ENCODE data around the gene CYLD.

CYLD gene

DNA sequence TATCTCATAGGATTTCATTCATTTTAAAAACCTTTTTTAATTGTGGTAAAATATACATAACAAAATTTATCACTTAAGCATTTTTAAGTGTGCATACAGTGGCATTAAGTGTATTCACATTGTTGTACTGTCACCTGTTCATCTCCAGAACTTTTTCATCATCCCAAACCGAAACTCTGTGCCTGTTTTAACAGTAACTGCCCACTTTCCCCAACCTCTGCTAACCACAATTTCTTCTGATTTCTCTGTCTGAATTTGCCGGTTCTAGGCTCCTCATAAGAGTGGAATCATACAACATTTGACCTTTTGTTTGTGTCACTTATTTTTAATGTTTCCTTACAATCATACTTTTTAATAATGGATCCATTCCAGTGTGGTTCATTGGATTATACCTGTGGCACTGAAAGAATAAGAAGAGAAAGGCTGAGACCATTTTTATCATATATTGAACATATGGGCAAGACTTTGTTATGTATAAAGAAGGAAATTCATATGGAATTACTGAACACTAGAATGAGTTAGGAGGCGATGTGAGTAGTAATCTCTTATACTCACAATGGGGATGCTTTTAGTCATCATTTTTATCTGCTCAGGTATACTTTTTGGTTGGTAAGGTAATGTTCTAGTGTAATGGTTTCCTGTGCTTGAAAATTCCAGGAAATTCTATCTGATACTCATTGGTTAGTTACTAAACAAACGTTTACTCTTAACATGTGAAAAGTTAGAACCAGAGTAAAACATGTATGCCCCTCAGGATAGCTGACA is 10.8 kb downstream of the CYLD start:
- peaks cover 9% of the 10 kb centered on the region for H3K36me3 ChIP-seq (replicated peaks)
- TF ChIP-seq, protein P1, sequence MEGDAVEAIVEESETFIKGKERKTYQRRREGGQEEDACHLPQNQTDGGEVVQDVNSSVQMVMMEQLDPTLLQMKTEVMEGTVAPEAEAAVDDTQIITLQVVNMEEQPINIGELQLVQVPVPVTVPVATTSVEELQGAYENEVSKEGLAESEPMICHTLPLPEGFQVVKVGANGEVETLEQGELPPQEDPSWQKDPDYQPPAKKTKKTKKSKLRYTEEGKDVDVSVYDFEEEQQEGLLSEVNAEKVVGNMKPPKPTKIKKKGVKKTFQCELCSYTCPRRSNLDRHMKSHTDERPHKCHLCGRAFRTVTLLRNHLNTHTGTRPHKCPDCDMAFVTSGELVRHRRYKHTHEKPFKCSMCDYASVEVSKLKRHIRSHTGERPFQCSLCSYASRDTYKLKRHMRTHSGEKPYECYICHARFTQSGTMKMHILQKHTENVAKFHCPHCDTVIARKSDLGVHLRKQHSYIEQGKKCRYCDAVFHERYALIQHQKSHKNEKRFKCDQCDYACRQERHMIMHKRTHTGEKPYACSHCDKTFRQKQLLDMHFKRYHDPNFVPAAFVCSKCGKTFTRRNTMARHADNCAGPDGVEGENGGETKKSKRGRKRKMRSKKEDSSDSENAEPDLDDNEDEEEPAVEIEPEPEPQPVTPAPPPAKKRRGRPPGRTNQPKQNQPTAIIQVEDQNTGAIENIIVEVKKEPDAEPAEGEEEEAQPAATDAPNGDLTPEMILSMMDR (IDR thresholded peaks at IDR 0.05; ENCODE audit: low read depth, low read length, missing control alignments), result no peak
- H3K27ac ChIP-seq, result no peak overlapping the region
- in situ Hi-C loops (cut with HindIII; ENCODE audit: low pct_ligation_motif_present, low sequenced_read_pairs), result no loop called here
- no peak overlapping the region for H3K4me3 ChIP-seq (ENCODE audit: low read depth, low read length)
- DNase-seq, result no peak
- no peaks in the 10 kb centered on the region for H3K27me3 ChIP-seq (replicated peaks)

DNA sequence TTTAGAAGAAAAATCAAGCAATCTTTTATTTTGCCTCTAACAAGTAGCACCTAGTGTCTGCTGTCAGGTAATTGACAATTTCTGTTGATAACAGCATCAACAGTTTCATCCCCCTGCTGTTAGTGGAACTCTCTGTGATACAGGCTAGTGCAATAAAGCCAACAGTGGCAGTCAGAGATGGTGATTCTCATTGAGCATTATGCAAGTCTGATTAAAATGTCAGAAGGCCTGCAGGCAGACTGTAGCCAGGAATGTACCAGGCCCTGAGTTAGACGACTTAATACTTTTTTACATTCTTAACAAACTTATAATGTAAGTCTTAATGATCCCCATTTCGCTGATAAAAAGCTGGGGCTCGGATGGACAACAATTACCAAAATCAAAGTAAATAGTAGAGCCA is 14.6 kb downstream of the CYLD start:
- Histone ChIP-seq H3K27ac (no peak overlapping the region), H3K27me3 (replicated peaks) (no peaks in the 10 kb centered on the region), H3K4me3 (ENCODE audit: low read depth, low read length) (no peak overlapping the region), H3K36me3 (replicated peaks) (peaks cover 9% of the 10 kb centered on the region)
- in situ Hi-C loops (cut with HindIII; ENCODE audit: low pct_ligation_motif_present, low sequenced_read_pairs), result no loop called here
- DNase-seq, result no peak
- TF ChIP-seq, protein P1 (IDR thresholded peaks at IDR 0.05; ENCODE audit: low read depth, low read length, missing control alignments), result no peak

DNA sequence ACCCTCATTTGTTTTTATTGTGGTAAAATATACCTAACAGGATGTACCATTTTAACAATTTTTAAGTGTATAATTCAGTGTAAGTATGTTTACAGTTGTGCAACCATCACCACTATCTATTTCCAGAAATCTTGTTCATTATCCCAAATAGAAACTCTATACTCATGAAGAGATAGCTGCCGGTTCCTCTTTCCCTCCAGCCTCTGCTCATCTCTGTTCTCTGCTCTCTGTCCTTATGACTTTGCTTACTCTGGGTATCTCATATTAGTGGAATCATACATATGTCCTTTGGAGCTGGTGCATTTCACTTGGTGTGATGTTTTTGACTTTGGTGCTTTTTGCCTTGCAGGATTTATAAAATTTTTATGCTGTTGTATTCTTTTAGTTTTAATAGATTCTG is 19.4 kb downstream of the CYLD start:
- DNase-seq, result no peak
- H3K36me3 ChIP-seq (replicated peaks), result peaks cover 3% of the 10 kb centered on the region
- in situ Hi-C loops (cut with HindIII; ENCODE audit: low pct_ligation_motif_present, low sequenced_read_pairs), result no loop called here
- no peaks in the 10 kb centered on the region for H3K27me3 ChIP-seq (replicated peaks)
- TF ChIP-seq, protein P1 (IDR thresholded peaks at IDR 0.05; ENCODE audit: low read depth, low read length, missing control alignments), result no peak
- no peak overlapping the region for H3K4me3 ChIP-seq (ENCODE audit: low read depth, low read length)
- H3K27ac ChIP-seq, result no peak overlapping the region

DNA sequence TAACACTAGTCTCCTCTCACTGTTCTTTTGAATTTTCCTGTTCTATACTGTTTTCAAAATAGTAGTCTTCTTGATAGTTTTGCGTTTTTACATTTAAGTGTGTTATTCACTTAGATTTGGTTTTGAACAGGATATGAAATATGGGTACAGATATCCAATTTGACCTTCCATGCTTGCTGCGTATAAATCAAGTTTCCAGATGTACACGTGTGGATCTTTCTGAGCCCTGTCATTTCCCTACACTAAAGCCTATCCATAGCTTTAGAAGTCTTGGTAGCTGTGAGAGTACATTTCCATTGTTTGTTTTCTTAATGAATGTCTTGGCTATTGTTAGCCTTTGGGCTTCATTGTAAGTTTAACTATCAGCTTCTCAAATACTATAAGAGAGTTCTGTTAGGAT is 20.4 kb downstream of the CYLD start:
- TF ChIP-seq, protein P1 (IDR thresholded peaks at IDR 0.05; ENCODE audit: low read depth, low read length, missing control alignments), result no peak
- no peak for DNase-seq
- in situ Hi-C loops (cut with HindIII; ENCODE audit: low pct_ligation_motif_present, low sequenced_read_pairs), result no loop called here
- no peak overlapping the region for H3K27ac ChIP-seq
- no peak overlapping the region for H3K4me3 ChIP-seq (ENCODE audit: low read depth, low read length)
- H3K27me3 ChIP-seq (replicated peaks), result no peaks in the 10 kb centered on the region
- peaks cover 5% of the 10 kb centered on the region for H3K36me3 ChIP-seq (replicated peaks)

DNA sequence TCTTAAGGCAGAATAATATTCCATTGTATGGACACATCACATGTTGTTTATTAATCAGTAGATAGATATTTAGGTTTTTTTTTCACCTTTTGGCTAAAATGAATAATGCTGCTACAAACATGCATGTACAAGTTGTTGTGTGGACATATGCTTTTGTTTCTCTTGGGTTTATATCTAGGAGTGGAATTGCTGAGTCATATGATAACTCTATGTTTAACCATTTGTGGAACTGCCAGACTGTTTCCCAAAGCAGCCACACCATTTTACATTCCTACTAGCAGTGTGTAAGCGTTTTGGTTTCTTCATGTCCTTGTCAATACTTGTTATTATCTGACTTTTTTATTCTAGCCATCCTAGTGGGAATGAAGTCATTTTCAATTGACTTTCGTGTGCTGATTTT is 21.3 kb downstream of the CYLD start:
- Histone ChIP-seq H3K27me3 (replicated peaks) (no peaks in the 10 kb centered on the region), H3K36me3 (replicated peaks) (peaks cover 5% of the 10 kb centered on the region), H3K27ac (no peak overlapping the region), H3K4me3 (ENCODE audit: low read depth, low read length) (no peak overlapping the region)
- in situ Hi-C loops (cut with HindIII; ENCODE audit: low pct_ligation_motif_present, low sequenced_read_pairs), result no loop called here
- TF ChIP-seq, protein P1 (IDR thresholded peaks at IDR 0.05; ENCODE audit: low read depth, low read length, missing control alignments), result no peak
- no peak for DNase-seq

DNA sequence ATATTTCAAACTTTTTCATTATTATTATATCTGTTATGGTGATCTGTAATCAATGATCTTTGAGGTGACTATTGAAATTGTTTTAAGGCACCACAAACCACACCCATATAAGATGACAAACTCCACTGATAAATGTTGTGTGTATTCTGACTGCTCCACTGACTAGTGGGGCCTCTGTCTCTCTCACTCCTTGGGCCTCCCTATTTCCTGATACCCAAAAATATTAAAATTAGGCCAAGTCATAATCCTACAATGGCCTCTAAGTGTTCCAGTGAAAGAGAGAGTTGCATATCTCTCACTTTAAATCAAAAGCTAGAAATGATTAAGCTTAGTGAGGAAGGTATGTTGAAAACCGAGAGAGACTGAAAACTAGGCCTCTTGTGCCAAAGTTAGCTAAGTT is 23.4 kb downstream of the CYLD start:
- H3K27ac ChIP-seq, result no peak overlapping the region
- TF ChIP-seq, protein P1 (IDR thresholded peaks at IDR 0.05; ENCODE audit: low read depth, low read length, missing control alignments), result no peak
- no peaks in the 10 kb centered on the region for H3K27me3 ChIP-seq (replicated peaks)
- no peak for DNase-seq
- no peak overlapping the region for H3K4me3 ChIP-seq (ENCODE audit: low read depth, low read length)
- in situ Hi-C loops (cut with HindIII; ENCODE audit: low pct_ligation_motif_present, low sequenced_read_pairs), result no loop called here
- peaks cover 5% of the 10 kb centered on the region for H3K36me3 ChIP-seq (replicated peaks)
